ENCODE measurements around the gene SLC5A4.
"Not testable (repeated sequence)": the region's sequence is repeated elsewhere in the genome, so short reads cannot be mapped to it uniquely, and the experiment has no call there.

Gene SLC5A4

GRCh38 chr22:32255217-32255616 lies at the start of gene SLC5A4:
Gene SLC5A4 (minus strand): TSS chr22:32255347. CDS start chr22:32255329, 18 bp downstream.
- no peak within 1 kb of the TSS for H3K4me3 ChIP-seq (ENCODE audit: low read depth, low read length)
- DNase-seq (ENCODE audit: low read depth) = no peak

- DNase-seq (ENCODE audit: low read depth); H3K4me3 ChIP-seq (ENCODE audit: low read depth, low read length): not testable (repeated sequence)
These were observed 38.8 kb upstream of the SLC5A4 start for GRCh38 chr22:32293921-32294320.

- no peak overlapping the region for H3K4me3 ChIP-seq (ENCODE audit: low read depth, low read length)
- no peak for DNase-seq (ENCODE audit: low read depth)
These were observed 31.2 kb upstream of the SLC5A4 start for GRCh38 chr22:32286290-32286840.

DNA sequence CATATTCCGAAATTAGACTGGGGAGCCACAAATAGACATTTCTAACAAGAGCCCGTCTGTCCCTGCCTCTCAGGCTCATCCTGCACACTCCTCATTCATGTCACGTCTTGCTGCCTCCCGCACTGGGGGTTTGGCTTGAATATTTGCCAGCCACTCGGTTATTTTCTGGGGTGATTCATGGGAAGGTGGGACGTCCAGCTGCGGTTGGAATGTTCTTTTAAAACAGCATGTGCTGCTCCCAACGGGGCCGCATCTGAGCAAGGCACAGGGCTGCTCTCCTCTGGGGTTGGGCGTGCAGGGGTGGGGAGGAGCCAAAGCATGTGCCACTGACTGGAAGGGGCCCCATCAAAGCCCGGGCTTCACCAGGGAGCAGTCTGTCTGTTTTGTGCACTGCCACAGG lies 25.9 kb upstream of the SLC5A4 start:
- no peak overlapping the region for H3K4me3 ChIP-seq (ENCODE audit: low read depth, low read length)
- DNase-seq (ENCODE audit: low read depth) = peak; percentile 21

GRCh38 chr22:32275353-32275752 lies 20.2 kb upstream of the SLC5A4 start:
- not testable (repeated sequence) for DNase-seq (ENCODE audit: low read depth); H3K4me3 ChIP-seq (ENCODE audit: low read depth, low read length)

DNA sequence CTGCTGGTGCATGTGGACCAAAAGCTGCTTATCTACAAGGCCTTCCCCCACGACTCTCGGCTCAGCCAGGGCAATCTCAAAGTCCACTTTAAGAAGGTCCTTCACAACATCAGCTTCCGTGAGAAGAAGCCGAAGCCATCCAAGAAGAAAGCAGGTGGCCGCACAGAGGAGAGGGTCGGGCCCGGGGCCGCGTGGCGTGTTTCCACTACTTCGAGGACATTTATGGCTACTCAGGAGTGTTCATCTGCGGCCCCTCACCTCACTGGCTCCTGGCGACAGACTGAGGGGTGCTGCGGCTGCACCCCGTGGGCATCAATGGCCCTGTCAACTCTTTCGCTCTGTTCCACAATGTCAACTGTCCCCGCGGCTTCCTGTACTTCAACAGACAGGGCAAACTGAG lies 16.2 kb upstream of the SLC5A4 start:
- no peak overlapping the region for H3K4me3 ChIP-seq (ENCODE audit: low read depth, low read length)
- DNase-seq (ENCODE audit: low read depth) = no peak

DNA sequence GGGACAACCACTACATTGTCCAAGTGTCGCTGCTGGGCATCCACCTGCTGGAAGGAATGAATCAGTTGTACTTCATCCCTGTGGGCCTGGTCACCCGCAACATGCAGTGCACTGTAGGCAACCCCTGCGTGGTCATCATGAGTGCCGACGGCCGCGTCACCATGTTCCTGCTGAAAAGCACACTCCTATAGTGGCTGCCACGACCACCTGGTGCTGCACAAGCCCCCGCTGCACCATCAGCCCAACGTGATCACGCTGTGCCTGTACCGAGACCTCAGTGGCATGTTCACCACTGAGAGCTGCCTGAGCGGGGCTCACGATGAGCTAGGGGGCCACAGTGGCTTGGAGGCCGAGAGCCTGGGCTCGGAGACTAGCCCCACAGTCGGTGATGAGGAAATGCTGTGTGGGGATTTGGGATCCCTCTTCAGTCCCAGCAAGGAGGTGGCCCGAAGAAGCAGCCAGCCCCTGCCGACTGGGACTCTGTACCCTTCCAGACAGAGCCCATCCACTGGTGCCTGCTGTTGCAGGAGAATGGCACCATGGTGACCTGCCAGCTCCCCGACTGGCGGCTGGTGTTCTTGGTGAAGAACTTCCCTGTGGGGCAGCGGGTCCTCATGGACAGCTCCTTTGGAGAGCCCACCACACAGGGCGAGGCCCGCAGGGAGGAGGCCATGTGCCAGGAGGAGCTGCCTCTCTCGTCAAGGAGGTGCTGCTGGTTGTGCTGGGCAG lies 15.7 kb upstream of the SLC5A4 start:
- no peak for DNase-seq (ENCODE audit: low read depth)
- no peak overlapping the region for H3K4me3 ChIP-seq (ENCODE audit: low read depth, low read length)

- no peak overlapping the region for H3K4me3 ChIP-seq (ENCODE audit: low read depth, low read length)
- no peak for DNase-seq (ENCODE audit: low read depth)
These were observed 14.2 kb upstream of the SLC5A4 start for GRCh38 chr22:32269316-32269715.

GRCh38 chr22:32267011-32267410 lies 11.9 kb upstream of the SLC5A4 start:
- DNase-seq (ENCODE audit: low read depth) = no peak
- H3K4me3 ChIP-seq (ENCODE audit: low read depth, low read length) = no peak overlapping the region

DNA sequence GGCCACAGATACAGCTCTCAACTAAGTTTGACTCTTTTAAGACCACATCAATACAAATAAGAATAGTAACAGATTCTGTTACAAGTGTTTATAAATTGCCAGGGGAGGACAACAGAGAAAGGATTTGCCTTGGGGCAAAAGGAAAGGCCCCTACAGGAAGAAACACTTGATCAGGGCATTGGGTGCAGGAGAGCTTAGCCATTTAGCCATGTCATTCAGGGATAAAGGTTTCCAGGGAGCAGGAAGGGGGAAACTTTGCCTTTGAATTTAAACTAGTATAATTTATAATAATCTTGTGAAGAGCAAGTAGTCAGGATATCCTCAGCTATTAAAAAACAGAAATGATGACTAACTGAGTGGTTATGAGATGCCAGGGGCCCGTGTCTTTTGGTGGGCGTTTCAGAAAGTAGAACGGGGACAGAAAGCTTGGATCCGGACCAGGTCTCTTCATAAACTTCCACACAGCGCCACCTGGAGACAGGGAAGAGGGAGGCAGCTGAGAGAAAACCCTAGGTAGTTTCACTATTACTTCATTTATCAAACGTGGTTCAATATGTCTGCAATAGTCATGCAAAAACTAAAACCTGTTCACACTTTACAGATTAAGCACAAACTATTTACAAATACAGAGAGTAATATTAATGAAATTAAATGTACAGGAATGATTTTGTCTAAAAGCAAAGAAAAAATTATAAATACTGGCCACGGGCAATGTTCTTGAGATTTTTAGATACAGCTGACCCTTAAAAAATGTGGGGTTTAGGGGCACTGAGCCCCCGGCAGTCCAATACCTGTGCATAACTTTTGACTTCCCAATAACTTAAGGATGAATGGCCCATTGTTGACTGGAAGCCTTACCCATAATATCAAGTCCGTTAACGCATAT lies 11.0 kb upstream of the SLC5A4 start:
- H3K4me3 ChIP-seq (ENCODE audit: low read depth, low read length) = no peak overlapping the region

DNA sequence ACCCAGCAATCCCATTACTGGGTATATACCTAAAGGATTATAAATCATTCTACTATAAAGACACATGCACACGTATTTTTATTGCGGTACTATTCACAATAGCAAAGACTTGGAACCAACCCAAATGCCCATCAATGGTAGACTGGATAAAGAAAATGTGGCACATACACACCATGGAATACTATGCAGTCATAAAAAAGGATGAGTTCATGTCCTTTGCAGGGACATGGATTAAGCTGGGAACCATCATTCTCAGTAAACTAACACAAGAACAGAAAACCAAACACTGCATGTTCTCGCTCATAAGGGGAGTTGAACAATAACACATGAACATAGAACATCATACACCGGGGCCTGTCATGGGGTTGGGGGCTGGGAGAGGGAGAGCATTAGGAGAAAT lies 8.5 kb upstream of the SLC5A4 start:
- H3K4me3 ChIP-seq (ENCODE audit: low read depth, low read length); DNase-seq (ENCODE audit: low read depth): not testable (repeated sequence)

More for the DNA sequence above, 11.0 kb upstream of the SLC5A4 start:
- peak; percentile 31 for DNase-seq (ENCODE audit: low read depth)

- H3K4me3 ChIP-seq (ENCODE audit: low read depth, low read length) = no peak overlapping the region
- DNase-seq (ENCODE audit: low read depth) = no peak
These were observed 6.2 kb upstream of the SLC5A4 start for GRCh38 chr22:32261306-32261705.

DNA sequence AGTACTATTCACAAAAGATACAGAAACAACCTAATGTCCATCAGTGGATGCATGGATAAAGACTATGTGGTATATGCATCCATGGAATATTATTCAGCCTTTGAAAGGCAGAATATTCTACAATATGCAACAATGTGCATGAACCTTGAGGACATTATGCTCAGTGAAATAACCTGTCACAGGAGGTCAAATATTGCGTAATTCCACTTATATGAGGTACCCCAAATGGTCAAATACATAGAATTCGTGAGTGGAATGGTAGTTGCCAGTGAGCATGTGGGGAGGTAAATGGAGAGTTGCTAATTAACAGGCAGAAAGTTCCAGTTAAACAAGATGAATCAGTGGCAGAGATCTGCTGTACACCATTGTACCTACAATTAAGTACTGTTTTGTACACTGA lies 3.6 kb upstream of the SLC5A4 start:
- DNase-seq (ENCODE audit: low read depth) = no peak
- no peak overlapping the region for H3K4me3 ChIP-seq (ENCODE audit: low read depth, low read length)

GRCh38 chr22:32255726-32256125 lies 579 bp upstream of the SLC5A4 start:
- H3K4me3 ChIP-seq (ENCODE audit: low read depth, low read length) = no peak overlapping the region
- DNase-seq (ENCODE audit: low read depth) = no peak

- DNase-seq (ENCODE audit: low read depth) = no peak
- H3K4me3 ChIP-seq (ENCODE audit: low read depth, low read length) = no peak overlapping the region
These were observed 5.9 kb downstream of the SLC5A4 start for GRCh38 chr22:32249231-32249630.

DNA sequence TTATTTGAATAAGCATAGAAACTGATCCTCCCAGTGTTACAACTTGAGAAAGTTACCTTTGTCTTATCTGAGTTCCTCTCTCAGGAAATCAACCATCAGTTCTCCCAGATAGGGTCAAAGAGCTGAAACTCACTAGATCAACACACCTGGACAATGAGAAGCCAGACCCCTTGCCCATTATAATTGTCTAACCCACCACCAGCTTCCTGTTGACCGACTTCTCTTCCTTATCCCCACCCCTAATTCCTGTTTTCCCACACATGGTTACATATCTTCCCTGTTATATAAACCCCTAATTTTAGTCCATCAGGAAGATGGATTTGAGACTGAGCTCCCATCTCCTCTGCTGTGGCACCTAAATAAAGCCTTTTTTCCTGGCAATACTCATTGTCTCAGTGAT lies 6.9 kb downstream of the SLC5A4 start:
- no peak for DNase-seq (ENCODE audit: low read depth)
- H3K4me3 ChIP-seq (ENCODE audit: low read depth, low read length) = no peak overlapping the region

DNA sequence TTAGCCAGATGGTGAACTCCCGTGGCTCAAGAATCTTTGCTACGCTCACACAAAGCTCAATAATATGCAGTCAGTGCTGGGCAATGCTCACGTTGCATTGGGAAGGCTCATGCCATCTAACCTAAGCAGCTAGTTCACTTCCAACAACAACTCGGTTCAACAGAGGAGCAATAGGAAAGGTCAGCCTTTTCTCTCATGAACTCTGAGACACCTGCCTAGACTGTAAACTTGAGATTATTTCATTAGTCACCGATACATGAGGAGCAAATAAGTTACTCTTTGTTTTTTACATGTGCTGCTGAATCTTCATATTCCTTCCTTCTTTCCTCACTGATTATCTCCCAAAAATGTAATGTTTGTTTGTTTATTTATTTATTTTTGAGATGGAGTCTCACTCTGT lies 9.0 kb downstream of the SLC5A4 start:
- H3K4me3 ChIP-seq (ENCODE audit: low read depth, low read length) = no peak overlapping the region
- no peak for DNase-seq (ENCODE audit: low read depth)

- H3K4me3 ChIP-seq (ENCODE audit: low read depth, low read length) = no peak overlapping the region
- no peak for DNase-seq (ENCODE audit: low read depth)
These were observed 10.1 kb downstream of the SLC5A4 start for GRCh38 chr22:32245042-32245441.

DNA sequence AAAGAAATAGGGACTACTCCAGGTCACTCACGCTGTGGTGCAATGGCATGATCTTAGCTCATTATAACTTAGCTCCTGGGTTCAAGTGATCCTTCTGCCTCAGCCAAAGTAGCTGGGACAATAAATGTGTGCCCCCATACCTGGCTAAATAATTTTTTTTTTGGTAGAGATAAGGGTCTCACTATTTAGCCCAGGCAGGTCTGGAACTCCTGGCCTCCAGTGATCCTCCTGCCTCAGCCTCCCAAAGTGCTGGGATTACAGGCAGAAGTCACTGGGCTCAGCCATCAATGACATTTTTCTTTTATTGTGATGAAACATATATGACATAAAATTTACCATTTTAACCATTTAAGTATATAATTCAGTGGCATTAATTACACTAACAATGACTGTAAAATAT lies 10.6 kb downstream of the SLC5A4 start:
- no peak for DNase-seq (ENCODE audit: low read depth)
- H3K4me3 ChIP-seq (ENCODE audit: low read depth, low read length) = no peak overlapping the region

- H3K4me3 ChIP-seq (ENCODE audit: low read depth, low read length) = no peak overlapping the region
- no peak for DNase-seq (ENCODE audit: low read depth)
These were observed 14.7 kb downstream of the SLC5A4 start for GRCh38 chr22:32240461-32240860.
